CD4-positive, alpha-beta T cell treated with Interleukin-17A for 1 hour (primary cell): Measurements from ENCODE around the gene SLC12A2.

Experiments used
- DNase-seq: peaks from one replicate; pipeline ENCODE4 v3.0.0-alpha.2; 2020

Gene SLC12A2

GRCh38 chr5:128097781-128098180 lies 14.2 kb downstream of the SLC12A2 start:
- no peak for DNase-seq

GRCh38 chr5:128099944-128100343 lies 16.4 kb downstream of the SLC12A2 start:
- DNase-seq = no peak

DNA sequence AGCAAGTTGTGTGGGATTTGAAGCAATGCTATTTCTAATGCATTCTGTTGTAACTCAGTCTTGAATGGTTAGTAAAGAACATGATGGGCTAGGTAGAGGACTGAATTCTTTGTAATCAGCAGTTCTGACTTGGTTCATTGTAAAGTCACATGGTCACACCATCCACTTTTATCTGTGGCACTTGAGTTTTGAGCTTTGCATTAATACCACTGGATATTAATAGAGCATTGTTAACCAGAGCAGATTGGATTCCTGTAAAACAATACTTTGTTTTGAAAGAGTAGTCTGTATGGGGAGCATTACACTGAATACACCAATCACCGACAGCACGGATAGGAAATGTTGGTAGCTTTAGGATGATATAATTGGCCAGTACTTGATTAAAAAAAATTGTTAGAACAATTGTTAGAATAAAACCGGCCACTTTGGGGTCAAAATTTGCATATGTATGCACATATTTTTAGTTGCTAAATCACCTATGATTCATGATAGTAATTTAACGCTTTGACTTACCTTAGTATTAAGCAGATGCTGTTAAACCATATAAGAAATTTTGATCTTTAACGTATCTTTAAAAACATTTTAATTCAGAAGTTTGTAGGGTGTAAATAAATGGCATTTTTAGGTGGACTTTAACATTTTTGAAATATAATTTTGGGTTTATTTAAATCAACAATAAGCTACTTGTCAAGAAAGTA lies 17.4 kb downstream of the SLC12A2 start:
- DNase-seq = no peak

DNA sequence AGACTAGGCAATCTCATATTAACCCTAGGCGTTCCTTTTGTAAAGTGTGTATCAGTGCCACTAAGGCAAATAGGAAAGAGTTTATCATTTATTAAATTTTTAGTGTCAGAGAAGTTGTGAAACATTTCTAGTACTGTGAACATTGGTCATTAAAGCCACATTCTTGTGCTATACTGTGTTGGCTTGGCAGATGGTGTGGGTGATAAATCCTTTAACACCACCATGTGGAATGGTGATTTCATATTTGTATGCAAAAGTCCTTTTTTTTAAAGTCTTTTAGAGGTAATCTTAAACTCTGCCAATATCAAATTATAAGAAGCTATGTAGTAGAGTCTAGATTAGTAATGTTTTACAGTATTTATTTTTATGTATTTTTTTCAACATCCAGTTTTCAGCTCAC lies 18.1 kb downstream of the SLC12A2 start:
- DNase-seq = no peak

DNA sequence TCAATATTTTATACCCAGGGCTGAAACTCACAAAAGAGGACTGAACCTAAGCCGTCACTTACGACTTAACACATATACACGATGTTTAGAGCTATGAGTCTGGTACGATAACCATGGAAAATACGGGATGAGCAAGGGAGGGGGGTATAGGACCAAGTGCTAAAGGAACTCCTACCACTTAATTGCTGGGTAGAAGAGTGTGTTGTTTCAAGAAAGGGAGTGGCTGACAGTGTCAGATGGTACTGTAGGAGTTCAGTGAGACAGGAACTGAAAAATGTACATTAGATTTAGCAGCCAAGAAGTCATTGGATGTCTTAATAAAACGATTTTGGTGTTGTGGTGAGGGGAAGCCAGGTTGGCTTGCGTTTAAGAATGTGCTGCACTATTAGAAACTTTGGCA lies 21.6 kb downstream of the SLC12A2 start:
- DNase-seq = no peak

GRCh38 chr5:128109138-128109537 lies 25.6 kb downstream of the SLC12A2 start:
- no peak for DNase-seq

DNA sequence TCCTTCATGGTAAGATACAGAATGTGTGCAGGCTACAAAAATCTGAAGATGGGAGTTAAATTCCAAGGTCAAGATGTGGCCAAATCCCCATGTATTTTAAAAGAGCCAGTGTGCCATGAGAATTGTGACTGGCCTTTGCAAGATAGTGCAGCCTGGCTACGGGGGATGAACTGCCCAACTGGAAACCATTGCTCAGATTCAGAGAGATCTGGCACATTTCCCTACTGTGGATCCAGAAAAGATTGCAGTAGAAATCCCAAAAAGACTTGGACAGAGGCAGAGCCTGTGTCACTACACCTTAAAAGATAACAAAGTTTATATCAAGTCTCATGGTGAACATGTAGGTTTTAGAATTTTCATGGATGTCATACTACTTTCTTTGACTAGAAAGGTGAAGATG lies 26.2 kb downstream of the SLC12A2 start:
- no peak for DNase-seq

DNA sequence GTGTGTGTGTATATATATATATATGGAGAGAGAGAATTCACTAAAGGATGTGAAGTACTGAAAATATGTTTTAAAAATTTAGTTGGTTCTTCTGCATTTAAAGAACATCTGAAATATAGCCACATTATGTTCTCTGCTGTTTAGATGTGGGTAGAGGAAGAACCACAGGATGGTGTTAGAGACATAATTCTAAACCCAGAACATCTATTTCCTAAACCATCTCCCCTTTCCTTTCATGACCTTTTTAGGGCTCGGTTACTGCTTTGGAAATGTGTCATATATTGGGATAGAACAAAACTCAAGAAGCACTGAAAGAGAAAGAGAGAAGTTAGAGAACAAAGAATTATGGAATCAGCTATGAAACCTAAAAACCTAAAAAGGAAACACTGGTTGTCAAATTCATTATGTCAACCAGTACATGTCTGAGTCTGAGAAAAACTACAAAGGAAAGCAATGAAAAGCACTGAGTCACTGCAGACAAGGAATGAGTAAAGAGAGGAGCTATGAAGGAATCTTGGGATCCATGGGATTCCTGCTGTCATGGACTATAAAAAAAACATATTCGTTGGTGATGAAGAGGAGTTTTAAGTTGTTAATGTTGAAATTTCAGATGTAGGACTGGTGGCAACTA lies 28.4 kb downstream of the SLC12A2 start:
- no peak for DNase-seq

DNA sequence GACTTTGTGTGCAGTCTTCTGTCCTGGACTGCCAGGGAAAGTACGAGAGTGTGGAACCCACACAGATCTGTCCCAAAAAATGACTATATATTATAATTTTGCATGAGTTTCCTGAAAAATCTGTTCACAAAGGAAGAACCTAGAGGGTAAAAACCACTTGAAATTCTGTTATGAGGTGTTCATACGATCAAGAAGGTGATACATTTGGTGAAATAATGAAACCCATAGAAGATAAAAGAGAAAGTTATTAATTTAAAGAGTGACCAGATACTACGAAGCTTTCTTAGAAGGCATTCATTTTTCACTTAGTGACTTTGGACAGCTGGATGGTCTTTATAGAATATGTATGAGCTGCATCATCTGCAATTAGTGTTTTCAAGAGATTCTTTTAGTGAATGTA lies 32.9 kb downstream of the SLC12A2 start:
- DNase-seq = no peak

DNA sequence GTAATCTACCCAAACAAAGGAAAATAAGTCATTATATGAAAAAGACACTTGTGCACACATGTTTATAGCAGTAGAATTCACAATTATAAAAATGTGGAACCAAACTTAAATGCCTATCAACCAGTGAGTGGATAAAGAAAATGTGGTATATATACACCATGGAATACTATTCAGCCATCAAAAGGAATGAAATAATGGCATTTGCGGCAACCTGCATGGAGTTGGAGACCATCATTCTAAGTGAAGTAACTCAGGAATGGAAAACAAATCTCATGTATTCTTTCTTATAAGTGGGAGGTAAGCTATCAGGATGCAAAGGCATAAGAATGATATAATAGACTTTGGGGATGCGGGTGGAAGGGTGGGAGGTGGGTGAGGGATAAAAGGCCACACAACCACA lies 34.6 kb downstream of the SLC12A2 start:
- DNase-seq = no peak

- no peak for DNase-seq
Measured at GRCh38 chr5:128121651-128122050, 38.1 kb downstream of the SLC12A2 start.

DNA sequence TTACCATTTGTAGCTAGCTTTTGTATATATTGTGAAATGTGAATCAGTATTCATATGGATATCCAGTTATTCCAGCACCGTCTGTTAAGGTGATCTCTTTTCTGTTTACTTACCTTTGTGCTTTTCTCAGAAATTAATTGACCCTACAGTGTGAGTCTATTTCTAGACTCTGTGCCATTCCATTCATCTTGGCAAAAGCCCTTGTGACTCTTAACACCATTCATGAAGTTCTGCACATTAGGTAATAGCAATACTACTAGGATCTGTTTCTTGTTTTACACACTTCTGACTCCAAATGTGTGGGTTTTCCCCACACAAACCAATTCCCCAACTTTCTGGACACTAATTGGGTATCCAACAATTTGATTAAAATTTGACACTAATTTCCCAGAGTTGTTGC lies 40.4 kb downstream of the SLC12A2 start:
- no peak for DNase-seq

GRCh38 chr5:128126241-128126640 lies 42.7 kb downstream of the SLC12A2 start:
- no peak for DNase-seq

- no peak for DNase-seq
Measured at GRCh38 chr5:128132499-128132898, 48.9 kb downstream of the SLC12A2 start.

GRCh38 chr5:128135286-128135685 lies 51.7 kb downstream of the SLC12A2 start:
- no peak for DNase-seq

DNA sequence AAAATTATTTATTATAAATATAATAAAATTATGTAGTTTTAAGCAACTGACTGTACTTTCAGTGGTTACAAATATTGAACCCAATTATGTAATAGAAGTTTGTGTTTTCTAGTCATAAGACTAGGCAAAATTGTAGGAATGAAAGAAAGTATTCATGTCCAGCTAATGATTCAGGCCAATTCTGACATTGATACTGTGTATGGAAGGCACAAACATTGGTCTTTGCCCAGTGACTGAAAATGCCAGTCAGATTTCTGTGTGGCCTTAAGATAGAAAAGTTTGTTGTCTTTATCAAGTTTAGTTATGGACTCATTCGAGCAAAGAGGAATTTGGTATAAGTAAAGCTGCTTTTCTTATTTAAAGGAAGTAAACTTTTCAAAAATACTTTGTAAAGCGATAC lies 60.3 kb downstream of the SLC12A2 start:
- DNase-seq = no peak

- DNase-seq = no peak
Measured at GRCh38 chr5:128144491-128144890, 60.9 kb downstream of the SLC12A2 start.

DNA sequence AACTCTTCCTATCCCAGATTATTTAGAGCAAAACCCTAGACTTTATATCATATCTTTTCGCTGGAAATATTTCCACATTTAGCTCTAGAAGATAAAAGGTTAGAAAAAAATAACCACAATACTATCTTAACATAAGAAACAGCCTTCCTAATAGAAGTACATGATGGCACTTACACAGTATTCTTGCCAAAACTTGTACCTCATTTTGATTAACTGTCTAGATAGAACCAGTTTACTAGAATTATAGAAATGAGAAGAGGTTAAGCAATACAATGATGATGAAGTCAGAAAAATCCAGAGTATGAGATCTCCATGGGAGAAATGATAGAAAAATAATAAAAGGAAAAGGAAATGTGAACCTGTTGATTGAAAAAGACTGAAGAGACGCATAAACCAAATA lies 63.1 kb downstream of the SLC12A2 start:
- DNase-seq = no peak

DNA sequence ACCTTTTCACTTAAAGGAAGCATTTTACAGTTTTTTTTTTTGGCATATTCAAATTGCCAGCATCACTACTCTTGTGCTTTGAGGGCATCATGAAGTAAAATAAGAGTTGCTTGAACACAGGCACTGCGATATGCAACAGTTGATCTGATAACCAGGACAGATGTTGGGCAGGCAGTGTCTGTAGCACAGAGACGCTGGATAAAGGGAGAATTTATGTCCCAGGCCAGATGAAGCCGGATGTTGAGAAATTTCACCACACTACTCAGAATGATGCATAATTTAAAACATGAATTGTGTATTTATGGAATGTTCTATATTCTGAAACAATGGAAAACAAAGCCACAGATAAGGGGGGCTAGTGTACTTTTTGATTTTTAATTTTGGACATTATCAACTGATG lies 71.4 kb downstream of the SLC12A2 start:
- DNase-seq = no peak

GRCh38 chr5:128155776-128156175 lies 72.2 kb downstream of the SLC12A2 start:
- DNase-seq = no peak

GRCh38 chr5:128156521-128156920 lies 73.0 kb downstream of the SLC12A2 start:
- DNase-seq = no peak

- no peak for DNase-seq
Measured at GRCh38 chr5:128158342-128158741, 74.8 kb downstream of the SLC12A2 start.

- DNase-seq = no peak
Measured at GRCh38 chr5:128163991-128164390, 80.4 kb downstream of the SLC12A2 start.

- no peak for DNase-seq
Measured at GRCh38 chr5:128169401-128170017, 85.9 kb downstream of the SLC12A2 start.

- DNase-seq = no peak
Measured at GRCh38 chr5:128172102-128172501, 88.5 kb downstream of the SLC12A2 start.
